ENCODE results near the gene CTCFL.

CTCFL gene, protein sequence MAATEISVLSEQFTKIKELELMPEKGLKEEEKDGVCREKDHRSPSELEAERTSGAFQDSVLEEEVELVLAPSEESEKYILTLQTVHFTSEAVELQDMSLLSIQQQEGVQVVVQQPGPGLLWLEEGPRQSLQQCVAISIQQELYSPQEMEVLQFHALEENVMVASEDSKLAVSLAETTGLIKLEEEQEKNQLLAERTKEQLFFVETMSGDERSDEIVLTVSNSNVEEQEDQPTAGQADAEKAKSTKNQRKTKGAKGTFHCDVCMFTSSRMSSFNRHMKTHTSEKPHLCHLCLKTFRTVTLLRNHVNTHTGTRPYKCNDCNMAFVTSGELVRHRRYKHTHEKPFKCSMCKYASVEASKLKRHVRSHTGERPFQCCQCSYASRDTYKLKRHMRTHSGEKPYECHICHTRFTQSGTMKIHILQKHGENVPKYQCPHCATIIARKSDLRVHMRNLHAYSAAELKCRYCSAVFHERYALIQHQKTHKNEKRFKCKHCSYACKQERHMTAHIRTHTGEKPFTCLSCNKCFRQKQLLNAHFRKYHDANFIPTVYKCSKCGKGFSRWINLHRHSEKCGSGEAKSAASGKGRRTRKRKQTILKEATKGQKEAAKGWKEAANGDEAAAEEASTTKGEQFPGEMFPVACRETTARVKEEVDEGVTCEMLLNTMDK

DNA sequence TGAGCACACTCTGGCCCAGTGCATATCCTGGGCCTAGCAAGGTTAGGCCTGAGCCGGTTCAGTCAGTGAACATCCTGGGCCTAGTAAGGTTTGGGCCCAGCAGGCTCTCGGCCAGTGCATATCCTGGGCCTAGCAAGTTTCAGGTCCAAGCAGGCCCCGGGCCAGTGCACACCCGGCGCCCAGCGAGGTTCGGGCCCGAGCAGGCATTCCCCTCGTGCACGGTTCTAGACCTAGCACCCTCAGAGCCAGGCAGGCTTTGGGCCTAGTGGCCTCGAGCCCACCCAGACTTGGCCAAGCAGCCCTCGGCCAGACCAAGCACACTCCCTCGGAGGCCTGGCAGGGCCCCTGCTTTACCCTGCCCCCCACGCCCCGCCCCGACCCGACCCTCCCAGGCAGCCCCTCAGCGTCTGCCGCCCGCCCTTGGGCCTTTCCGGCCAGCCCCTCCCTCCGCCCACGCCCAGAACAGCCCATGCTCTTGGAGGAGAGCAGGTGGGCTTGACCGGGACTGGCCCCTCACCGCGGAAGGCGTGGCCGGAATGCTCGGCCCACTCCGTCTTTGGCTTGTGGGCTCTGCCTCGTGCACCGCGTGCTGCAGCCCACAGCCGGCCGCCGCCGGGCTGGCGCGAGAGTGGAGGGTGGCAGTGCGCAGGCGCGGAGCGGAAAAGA lies at the start of gene CTCFL:
TSS of gene CTCFL (minus strand) at position 630 of the 666 bp plus-strand sequence. CDS start 935 bp downstream, outside the sequence.
- DNase-seq: no peak

DNA sequence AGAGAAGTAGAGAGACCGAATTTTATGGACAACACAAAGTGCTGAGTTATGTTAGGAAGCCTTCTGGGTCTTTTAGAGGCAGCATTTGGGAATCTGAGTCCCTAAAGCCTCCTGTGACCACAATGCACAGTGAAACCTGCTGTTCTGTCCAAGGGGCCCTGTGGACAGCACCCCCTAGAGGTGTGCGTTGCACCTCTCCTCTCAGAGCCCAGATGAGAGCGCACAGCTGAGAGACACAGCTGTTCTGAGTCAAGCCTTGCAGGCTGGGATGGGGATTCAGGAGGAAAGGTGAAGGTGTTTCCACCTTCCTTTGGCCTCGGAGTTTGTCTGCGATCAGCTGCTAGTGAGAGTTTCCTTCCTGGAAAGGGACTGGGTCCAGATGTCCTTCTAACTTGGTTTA lies 49.0 kb upstream of the CTCFL start:
- no peak for DNase-seq

DNA sequence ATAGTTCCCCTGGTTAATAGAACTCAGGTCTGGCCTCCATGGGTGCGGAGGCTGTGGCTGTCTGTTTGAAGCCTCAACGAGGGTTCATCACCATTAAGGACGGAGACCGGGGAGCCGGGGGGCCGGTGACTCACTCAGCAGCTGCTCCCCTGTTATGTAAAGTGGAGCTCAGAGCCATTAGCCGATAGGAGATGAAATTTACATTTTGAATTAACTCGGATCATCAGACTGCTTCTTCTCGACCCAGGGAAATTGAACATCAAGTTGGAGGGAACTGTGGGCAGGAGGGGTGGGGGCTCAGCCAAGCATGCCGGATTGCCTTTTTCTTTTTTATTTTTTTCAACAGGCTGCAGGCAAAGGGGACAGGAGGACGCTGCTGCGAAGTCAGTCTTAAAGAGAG lies 48.3 kb upstream of the CTCFL start:
- DNase-seq: no peak

DNA sequence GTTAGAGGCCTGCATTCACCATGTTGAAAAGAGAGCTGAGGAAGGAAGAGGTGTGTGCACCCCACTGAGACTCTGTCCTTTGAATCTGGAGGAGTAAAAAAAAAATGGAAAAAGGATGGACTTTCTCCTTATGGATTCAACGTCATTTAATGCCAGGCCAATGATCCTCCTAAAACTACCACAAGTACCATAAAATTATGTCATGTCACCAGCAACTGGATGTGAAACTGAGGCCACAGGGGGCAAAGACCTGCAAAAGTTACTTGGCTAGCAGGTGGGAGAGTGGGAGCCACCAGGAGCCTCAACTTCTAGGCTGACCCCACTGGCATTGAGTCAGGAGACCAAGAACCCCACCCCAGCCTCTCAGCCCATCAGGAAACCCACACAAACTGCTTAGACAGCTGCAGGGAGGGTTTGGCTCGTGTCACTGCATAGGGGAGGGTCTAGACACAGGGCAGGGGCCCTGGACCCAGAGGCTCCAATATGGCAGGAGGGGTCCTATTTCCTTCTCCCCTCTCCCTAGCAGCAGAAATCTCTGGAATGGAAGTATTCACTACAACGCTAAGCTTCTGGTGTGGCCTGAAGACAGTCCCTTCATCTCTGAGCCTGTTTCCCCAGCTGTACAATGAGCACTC lies 47.0 kb upstream of the CTCFL start:
- no peak for DNase-seq

DNA sequence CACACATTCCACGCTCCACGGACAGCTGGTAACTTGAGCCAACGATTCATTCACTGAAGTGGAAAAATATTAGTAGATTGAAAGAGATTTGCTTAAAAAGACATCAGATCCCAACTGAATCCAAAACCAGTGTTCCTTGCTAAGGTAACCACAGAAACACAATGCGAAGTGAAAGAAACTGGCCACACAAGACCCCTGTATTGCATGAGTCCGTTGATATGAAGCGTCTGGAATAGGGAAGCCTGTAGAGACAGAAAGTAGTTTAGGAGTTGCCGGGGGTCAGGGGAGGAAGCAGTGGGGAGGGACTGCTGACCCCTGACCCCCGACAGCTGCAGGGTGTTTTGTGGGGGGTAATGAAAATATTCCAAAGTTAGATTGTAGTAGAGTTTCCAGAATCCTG lies 46.0 kb upstream of the CTCFL start:
- DNase-seq: no peak

DNA sequence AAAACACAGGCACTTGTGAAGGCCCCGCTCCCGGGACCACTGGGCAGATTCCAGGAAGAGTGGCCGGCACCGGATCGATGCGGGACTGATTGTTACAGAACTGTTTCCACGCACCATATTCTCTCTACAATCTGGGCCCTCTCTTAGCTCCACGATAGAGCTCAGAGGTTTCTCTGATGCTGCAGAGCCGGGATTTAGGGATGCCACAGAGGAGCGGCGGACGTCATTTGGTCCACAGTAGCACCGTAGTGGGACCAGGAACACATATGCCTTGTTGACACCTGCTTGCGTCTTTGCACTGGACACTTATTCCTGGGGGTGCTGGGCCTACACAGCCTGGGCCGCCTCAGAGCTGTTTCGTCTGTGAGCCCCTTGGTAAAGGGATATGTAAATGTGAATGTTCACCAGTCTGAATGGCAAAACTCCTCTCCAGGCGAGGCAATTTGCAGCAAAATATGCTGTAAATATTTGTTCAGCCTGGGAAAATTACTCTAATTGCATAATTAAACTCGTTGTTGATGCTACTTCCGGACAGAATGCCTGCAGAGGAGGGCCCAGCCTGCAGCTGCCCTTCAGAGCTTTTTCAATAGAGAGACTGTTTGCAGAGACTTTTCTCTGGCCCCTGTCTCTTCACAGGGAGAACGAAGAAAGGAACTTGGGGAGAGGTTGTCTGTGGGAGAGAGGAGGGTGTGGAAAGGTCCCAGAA lies 45.4 kb upstream of the CTCFL start:
- DNase-seq: no peak

DNA sequence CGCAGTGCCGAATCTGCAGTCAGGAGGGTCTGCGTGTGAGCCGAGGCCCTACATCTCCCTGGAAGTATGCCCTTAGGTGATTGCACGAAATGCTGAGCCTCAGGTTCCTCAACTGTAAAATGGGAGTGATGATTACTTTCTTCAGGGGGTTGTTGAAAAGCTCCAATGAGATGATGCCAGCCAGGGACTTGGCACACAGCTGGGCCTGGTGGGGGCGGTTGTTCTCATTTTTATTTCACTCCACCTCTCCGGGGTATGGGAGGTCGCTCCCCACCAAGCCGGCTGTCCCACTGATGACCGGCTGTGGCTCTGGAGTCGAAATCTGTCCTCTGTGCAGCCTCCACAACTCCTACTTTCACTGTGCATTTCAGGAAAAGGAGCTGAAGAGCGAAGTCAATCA lies 44.0 kb upstream of the CTCFL start:
- DNase-seq: no peak

DNA sequence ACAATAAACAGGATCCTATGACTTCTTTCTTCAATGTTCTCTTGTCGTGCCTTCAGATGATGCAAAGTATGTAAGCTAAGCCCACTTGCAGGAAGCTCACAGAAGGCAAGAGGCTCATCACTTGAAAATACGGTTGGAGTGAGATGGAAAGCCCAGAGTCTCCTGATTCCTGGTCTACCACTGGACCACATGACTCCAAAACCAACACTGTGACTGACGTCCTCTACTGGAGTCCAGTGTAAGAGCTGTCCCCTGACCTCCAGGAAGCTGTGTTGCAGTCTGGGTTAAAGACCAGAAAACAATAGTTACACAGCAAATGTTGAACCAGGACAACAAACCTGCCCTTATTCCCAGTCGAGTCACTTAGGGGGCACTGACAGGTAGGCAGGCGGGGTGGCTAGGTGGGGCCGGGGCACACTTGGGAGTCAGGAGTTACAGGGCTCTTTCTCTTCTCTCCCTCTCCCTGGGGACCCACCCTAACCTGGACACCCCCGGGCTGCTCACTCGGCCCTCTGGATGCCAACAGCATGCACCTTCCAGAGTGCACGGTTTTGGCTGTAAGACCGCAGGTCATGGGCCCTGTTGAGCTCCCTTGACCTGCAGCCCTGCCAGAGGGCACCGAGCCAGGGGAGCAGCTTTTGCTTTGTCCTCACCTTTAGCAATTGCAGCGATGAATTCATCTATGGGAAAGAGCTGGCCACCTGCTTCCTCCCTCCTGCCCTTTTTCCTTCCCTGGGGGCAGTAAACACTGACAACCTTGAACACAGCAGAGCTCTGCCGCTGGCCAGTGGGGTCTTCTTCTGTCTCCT lies 43.4 kb upstream of the CTCFL start:
- DNase-seq: no peak

DNA sequence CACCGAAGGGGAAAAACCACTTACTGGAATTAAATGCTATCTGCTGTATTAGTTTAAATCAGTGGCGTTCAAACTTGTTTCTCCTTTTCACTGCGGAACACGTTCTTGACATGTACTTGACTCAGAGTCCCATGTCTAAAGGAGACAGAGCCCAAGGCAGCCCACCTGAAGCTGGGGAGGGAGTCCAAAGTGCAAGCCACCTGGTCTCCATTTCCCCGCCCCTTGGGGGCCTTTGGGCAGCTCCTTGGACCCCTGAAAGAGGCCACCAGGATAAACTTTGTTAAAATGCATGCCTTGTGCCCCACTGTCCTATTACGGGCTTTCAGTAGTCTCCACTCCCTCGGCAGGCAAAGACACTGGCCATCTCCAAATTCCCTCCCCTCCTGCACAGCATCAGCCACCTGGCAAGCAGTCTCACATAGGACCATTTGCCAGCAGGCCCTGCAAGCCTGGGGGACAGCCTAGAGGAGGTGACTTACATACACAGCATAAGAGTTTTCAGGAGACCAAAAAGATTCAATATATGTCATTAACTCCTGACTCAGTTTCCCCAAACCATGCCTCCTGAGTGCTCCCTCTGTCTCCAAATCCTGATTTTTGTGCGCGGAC lies 42.6 kb upstream of the CTCFL start:
- DNase-seq: no peak

DNA sequence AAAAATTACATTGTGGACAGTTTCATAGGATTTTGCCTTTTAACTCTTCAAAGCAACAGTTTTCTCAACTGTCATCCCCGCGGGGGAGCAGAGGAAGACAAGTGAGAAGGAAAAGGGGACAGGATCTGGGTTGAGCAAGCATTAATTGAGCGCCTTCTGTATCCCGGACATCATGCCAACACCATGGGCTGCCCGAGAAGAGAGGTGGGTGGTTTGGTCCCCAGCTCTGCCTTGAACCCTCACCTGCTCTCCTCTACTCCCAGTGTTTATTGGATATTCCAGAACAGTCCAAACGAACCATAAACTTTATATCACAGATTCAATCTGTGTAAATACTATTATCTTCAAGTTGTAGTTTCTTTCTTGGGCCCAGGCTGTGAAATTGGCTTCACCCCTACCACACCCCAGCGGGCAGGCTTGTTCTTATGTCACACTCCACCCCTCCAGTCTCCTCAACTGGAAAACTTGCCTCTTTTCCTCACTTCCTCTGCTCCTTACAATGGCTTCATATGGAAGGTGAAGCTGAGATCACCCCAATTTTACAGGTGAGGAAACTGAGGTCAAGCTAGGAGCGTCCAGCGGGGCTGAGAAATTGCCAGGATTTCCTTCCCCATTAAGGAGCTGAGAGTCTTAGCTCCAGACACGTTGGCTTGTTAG lies 42.0 kb upstream of the CTCFL start:
- no peak for DNase-seq

DNA sequence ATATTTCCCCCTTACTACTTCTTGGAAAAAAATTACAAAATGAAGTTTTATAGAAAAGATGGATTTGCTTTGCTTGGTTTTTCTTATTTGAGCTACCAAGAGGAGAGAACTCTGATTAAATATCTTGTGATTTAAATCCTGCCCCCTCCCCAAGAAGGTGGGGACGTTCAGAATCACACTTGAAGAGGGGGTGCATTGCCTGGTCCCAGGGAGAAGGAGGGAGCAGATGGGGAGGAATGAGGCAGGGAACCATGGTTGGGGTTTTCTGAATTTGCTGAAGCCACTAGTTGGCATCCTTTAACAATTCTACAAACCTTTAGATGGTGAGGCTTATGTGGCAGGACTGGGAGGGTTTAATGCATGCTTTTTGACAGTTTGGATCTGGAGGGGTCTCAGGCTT lies 41.5 kb upstream of the CTCFL start:
- no peak for DNase-seq

DNA sequence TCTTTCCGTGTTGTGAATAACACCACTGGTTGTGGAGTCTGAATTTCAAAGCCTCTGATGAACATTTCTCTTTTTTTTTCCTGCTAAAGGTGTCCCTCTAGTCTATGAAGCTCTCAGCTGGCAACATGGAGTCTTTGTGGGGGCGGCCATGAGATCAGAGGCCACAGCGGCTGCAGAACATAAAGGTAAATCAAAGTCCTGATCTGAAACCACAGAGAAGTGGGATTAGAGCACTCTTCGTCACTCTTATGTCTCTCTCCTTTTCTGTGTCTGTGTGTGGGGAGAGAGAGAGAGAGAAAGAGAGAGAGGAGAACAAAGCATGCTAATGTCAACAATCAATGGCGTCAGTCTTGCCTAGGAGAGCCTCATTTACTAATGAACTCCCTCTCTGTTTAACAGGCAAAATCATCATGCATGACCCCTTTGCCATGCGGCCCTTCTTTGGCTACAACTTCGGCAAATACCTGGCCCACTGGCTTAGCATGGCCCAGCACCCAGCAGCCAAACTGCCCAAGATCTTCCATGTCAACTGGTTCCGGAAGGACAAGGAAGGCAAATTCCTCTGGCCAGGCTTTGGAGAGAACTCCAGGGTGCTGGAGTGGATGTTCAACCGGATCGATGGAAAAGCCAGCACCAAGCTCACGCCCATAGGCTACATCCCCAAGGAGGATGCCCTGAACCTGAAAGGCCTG lies 40.2 kb upstream of the CTCFL start:
- no peak for DNase-seq

DNA sequence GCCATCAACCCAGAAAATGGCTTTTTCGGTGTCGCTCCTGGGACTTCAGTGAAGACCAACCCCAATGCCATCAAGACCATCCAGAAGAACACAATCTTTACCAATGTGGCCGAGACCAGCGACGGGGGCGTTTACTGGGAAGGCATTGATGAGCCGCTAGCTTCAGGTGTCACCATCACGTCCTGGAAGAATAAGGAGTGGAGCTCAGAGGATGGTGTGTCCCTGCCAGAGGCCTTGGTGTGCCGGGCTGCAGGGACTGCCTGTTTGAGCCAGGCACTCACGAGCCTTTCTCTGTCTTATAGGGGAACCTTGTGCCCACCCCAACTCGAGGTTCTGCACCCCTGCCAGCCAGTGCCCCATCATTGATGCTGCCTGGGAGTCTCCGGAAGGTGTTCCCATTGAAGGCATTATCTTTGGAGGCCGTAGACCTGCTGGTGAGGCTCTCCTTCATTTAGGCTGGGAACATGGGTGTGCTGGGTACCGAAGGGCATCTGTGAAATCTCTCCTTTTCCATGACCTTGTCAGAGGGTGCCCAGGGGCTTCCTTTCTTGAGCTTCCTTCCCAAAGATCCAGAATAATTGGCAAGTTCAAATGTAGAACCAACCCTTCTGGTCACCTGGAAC lies 39.4 kb upstream of the CTCFL start:
- DNase-seq: no peak

DNA sequence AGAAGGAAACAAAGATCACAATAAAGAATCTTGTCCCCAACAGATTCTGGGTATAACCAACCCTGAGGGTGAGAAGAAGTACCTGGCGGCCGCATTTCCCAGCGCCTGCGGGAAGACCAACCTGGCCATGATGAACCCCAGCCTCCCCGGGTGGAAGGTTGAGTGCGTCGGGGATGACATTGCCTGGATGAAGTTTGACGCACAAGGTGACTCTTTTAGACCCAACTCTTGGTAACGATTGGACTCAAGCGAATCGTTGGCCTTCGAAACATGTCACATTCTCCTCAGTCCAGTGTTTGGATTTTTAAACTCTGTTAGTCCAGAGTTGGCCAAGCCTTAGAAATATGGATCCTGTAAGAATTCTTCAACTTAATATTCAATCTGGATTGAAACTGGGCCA lies 38.6 kb upstream of the CTCFL start:
- no peak for DNase-seq

DNA sequence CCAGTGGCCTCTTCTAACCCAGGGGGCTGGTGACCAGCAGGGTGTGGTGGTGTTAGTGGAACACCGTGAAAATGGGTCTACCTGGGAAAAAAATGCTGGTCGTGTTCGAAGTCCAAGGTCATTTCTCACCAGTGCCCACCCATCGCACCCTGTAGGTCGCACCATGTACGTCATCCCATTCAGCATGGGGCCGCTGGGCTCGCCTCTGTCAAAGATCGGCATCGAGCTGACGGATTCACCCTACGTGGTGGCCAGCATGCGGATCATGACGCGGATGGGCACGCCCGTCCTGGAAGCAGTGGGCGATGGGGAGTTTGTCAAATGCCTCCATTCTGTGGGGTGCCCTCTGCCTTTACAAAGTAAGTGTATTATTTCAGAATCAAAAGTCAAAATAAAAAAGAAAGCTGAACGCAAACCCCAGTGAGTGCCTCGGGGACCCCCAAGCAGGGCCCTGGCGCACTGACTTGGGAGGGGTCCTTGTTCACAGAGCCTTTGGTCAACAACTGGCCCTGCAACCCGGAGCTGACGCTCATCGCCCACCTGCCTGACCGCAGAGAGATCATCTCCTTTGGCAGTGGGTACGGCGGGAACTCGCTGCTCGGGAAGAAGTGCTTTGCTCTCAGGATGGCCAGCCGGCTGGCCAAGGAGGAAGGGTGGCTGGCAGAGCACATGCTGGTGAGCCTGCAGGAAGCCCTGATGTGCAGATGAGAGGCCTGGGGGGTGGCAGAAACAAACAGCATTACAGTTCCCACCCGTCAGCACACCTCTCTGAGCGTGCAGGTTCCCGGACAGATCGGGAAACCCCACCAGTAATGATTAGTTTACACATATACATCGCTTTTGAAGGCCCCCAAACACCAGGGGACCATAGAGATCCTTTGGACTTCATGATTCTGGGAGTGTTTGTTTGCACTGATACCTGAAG lies 37.9 kb upstream of the CTCFL start:
- DNase-seq: no peak

DNA sequence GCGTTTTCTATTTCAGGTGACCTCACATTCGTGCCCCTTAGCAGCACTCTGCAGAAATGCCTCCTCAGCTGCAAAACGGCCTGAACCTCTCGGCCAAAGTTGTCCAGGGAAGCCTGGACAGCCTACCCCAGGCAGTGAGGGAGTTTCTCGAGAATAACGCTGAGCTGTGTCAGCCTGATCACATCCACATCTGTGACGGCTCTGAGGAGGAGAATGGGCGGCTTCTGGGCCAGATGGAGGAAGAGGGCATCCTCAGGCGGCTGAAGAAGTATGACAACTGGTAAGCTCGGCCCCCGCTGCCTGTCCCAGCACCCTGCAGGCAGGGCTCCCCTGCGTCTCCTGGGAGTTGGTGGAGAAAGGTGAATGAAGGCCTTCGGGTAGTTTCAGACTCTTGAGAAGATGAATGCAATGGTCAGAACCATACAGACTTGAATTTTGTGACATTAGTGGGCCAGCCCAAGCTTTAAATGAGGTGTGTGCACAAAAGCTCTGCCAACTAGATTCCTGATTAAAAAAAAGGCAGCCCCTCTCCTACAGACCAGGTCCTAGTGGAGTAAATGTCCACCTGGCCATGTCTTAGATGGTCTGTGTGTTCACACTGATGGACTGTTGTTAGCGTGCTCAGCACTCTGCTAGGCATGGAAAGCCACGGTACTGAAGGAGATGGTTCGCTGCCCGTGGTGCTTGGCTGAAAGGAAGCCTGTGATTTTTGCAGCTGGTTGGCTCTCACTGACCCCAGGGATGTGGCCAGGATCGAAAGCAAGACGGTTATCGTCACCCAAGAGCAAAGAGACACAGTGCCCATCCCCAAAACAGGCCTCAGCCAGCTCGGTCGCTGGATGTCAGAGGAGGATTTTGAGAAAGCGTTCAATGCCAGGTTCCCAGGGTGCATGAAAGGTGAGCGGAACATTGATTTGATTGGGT lies 36.7 kb upstream of the CTCFL start:
- no peak for DNase-seq

DNA sequence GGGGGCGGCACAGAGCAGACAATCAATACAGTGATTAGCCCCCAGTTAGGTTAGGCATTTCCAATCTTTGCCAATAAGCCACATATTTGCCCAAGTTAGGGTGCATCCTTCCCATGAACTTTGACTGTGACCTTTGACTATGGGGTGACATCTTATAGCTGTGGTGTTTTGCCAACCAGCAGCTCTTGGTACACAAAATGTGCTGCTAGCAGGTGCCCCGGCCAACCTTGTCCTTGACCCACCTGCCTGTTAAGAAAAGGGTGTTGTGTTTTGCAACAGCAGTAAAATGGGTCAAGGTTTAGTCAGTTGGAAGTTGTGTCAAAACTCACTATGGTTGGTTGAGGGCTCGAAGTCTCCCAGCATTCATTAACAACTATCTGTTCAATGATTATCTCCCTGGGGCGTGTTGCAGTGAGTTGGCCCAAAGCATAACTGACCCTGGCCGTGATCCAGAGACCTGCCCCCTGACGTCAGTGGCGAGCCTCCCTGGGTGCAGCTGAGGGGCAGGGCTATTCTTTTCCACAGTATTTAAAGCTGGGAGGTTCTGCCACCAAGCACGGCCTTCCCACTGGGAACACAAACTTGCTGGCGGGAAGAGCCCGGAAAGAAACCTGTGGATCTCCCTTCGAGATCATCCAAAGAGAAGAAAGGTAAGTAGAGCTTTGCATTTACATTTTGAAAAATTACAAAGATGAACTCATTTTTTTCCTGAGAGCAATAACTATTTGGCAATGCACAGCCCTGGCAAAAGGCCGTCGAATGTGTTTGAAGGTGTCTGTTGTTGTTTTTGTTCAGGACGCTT lies 35.8 kb upstream of the CTCFL start, which contains the start of gene PCK1:
TSS of gene PCK1 (plus strand) at position 557 of the 802 bp plus-strand sequence. CDS start 302 bp downstream, outside the sequence.
- DNase-seq: no peak
